ENCODE results near the gene COG4.

Gene COG4

DNA sequence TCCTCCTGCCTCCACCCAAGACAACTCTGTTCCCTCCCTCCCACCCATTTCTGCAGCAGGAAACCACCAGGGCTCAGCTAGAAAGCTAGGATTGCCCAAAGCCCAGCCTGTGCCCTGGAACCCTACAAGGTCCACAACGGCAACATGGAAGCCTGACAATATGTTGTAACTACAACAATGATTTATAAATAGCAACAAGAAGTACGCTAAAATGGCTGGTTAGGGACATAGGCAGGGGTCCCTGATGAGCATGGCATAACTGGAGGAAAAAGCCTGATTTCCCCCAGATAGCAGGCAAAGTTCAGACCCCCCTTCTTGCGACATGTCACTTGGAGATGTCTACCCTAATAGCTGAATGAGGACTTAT, 91.0 kb downstream of the COG4 start:
- DNase-seq (ENCODE audit: low read depth), result no peak
- H3K4me3 ChIP-seq (ENCODE audit: low read depth, low read length), result peak overlapping the region; percentile 34; the same call in 1 of the 2 replicates
- TF ChIP-seq CTCF (IDR thresholded peaks at IDR 0.05; ENCODE audit: low read depth, low read length, missing control alignments), result no peak

DNA sequence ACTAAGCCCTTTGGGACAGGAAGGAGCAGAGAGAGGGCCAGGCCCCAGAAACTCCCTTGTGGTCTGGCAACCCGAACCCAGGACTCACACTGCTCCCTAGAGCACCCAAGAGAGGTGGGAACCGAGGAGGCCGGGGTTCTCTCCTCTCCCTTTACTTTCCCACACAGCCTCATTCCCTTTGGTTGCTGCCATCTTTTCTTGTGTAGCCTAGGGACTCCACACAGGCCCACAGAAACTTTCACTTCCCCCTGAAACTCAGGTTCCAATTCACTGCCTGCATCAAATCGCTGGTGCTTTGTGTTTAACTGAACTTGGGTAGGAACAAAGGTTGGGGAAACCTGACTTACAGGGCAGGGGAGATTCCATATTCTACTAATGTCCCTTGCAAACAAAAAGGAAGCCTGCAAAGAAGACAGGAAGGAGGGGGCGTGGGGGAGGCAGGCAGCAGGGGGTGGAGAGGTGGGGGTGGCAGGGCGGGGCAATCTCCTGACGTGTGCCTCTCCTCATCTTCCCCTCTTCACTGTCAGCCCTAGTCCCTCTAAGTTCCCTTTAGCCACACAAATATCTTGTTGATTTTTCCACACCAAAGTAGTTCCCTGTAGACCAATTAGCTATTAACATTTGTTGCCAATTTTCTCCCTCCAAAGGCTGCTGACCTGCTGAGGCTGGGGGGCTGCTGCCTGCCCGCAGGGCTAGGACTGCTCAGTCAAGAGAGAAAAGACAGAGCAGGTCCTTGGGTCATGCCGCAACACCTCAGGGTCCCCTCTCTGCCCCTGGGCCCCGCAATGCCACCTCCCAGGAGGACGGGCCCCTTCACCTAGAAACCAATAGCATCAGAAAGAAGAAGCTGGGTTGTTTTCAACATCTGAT, 92.5 kb downstream of the COG4 start:
- H3K4me3 ChIP-seq (ENCODE audit: low read depth, low read length), result no peak overlapping the region; the same call in 1 of the 2 replicates
- TF ChIP-seq CTCF (IDR thresholded peaks at IDR 0.05; ENCODE audit: low read depth, low read length, missing control alignments), result no peak
- DNase-seq (ENCODE audit: low read depth), result peak; percentile 95

All from GM12864 (cell line).